OCI-LY7 (cell line): ENCODE results near the gene MOGAT1. TPM values are rescaled to one million over a fixed set of nuclear protein-coding genes. Genes with fewer than 3 reads are reported as not detected.

Source experiments
- BruUV-seq: library from RNA; stranded (reverse); fragments of 400-500 nt; replicated peaks from 2 replicates; lab custom pipeline; 2021; lab: Mats Ljungman, UMichigan
- CTCF ChIA-PET: fragments of 300-600 bp; sonication (Branson Sonifier 250); formaldehyde crosslinking; loops from one replicate; lab custom pipeline; 2022; ENCODE audit warnings: antibody characterized with exemption; ENCODE audit not compliant: unreplicated experiment; lab: Charles Lee
- POLR2A ChIA-PET: fragments of 300-600 bp; sonication (Branson Sonifier 250); formaldehyde crosslinking; loops from one replicate; lab custom pipeline; 2022; ENCODE audit warnings: antibody characterized with exemption; lab: Charles Lee
- DNase-seq: peaks from one replicate; pipeline ENCODE4 v3.0.0-alpha.2; 2015; ENCODE audit warnings: low spot score
- H2AFZ ChIP-seq: fragments of 200-600 bp; sonication (generic), shearing (Covaris generic); 2 replicates; pipeline ENCODE4 v1.6.1; 2014; ENCODE audit warnings: mild to moderate bottlenecking, antibody characterized with exemption, low read length, moderate library complexity
- H3K27ac ChIP-seq: fragments of 200-600 bp; sonication (generic); 2 replicates; pipeline ENCODE4 v1.5.1; 2014; ENCODE audit warnings: mixed run types, low read depth, mild to moderate bottlenecking, moderate library complexity, low read length, inconsistent platforms; ENCODE audit not compliant: poor library complexity, severe bottlenecking
- H3K36me3 ChIP-seq: fragments of 200-600 bp; sonication (generic); 2 replicates; pipeline ENCODE4 v1.6.1; 2014; ENCODE audit warnings: mild to moderate bottlenecking, antibody characterized with exemption, low read length, moderate library complexity, mixed read lengths; ENCODE audit not compliant: insufficient read depth
- H3K4me1 ChIP-seq: fragments of 200-600 bp; sonication (generic); 2 replicates; pipeline ENCODE4 v1.5.1; 2014; ENCODE audit warnings: mild to moderate bottlenecking, low read length; ENCODE audit not compliant: insufficient read depth, poor library complexity, severe bottlenecking
- H3K4me2 ChIP-seq: fragments of 200-600 bp; sonication (generic); 2 replicates; pipeline ENCODE4 v1.6.1; 2014; ENCODE audit warnings: mild to moderate bottlenecking, low read length
- H3K4me3 ChIP-seq: fragments of 200-600 bp; sonication (generic); 2 replicates; pipeline ENCODE4 v1.5.1; 2014; ENCODE audit warnings: mild to moderate bottlenecking, low read depth, low read length; ENCODE audit not compliant: poor library complexity, severe bottlenecking
- H3K79me2 ChIP-seq: fragments of 200-600 bp; sonication (generic); 2 replicates; pipeline ENCODE4 v1.6.1; 2016; ENCODE audit warnings: low read depth, mild to moderate bottlenecking, low read length, moderate library complexity, mixed read lengths; ENCODE audit not compliant: insufficient read depth
- H3K9me2 ChIP-seq: fragments of 200-600 bp; sonication (generic); 2 replicates; pipeline ENCODE4 v1.6.1; 2016; ENCODE audit warnings: mild to moderate bottlenecking, low read length, mixed read lengths; ENCODE audit not compliant: insufficient read depth
- H3K9me3 ChIP-seq: fragments of 200-600 bp; sonication (generic); 2 replicates; pipeline ENCODE4 v1.6.1; 2014; ENCODE audit warnings: mild to moderate bottlenecking, mixed run types, low read length, mixed read lengths
- H4K20me1 ChIP-seq: fragments of 200-600 bp; sonication (generic); 2 replicates; pipeline ENCODE4 v1.6.1; 2014; ENCODE audit warnings: mild to moderate bottlenecking, antibody characterized with exemption, low read length, moderate library complexity, mixed read lengths; ENCODE audit not compliant: insufficient read depth
- CTCF ChIP-seq: fragments of 200-600 bp; sonication (generic); conservative IDR thresholded peaks from 2 replicates; pipeline ENCODE4 v1.5.1; 2014; ENCODE audit warnings: mild to moderate bottlenecking, antibody characterized with exemption, low read length, moderate library complexity, mixed read lengths
- EZH2phosphoT487 ChIP-seq: fragments of 200-600 bp; sonication (generic); IDR thresholded peaks from 2 replicates; pipeline ENCODE4 v1.6.1; 2018; ENCODE audit warnings: low read depth, borderline replicate concordance, mild to moderate bottlenecking, mixed run types, antibody characterized with exemption, low read length, moderate library complexity, mixed read lengths
- intact Hi-C: fragments of 100-400 bp; cut with micrococcal nuclease; formaldehyde crosslinking; loops from one replicate; pipeline ENCODE4 v1.10.0; 2022; ENCODE audit not compliant: unreplicated experiment
- total RNA-seq, 2 experiments: library from RNA; depleted of rRNA in 1 of 2; stranded (reverse); fragments of >200 nt in 1 of 2; shearing (Covaris generic) in 1 of 2; gene quantifications; 2 replicates each; pipeline ENCODE4 v1.2.3, GENCODE V29; 2014 to 2022

The MOGAT1 gene
- total RNA-seq, 2 experiments from 2014 or later: not detected

- DNase-seq: no peak
- no TSS peak for BruUV-seq
- no peak overlapping the region for H3K4me2 ChIP-seq
- no peaks in the 10 kb centered on the region for H3K9me3 ChIP-seq
- no peak overlapping the region for H3K4me3 ChIP-seq
- peaks cover 5% of the 10 kb centered on the region for H3K4me1 ChIP-seq
- H3K79me2 ChIP-seq: no peaks in the 10 kb centered on the region
- H3K27ac ChIP-seq: no peak overlapping the region
- TF ChIP-seq EZH2phosphoT487 (no peak), CTCF (no peak)
- H3K9me2 ChIP-seq: no peaks in the 10 kb centered on the region
- no peak overlapping the region for H2AFZ ChIP-seq
- intact Hi-C loops: no loop called here
- ChIA-PET POLR2A (interaction anchor here (0.9 to 1.6 kb wide), 4 partner anchors 9 to 97 kb away, joined by 3 to 5 read pairs (median 4); no protein-coding TSS in a partner anchor), CTCF (no interaction called here)
- no peaks in the 10 kb centered on the region for H4K20me1 ChIP-seq
- H3K36me3 ChIP-seq: no peaks in the 10 kb centered on the region
Observed at GRCh38 chr2:222739939-222740338, 68.5 kb downstream of the MOGAT1 start.

GRCh38 chr2:222743251-222743812 is 71.9 kb downstream of the MOGAT1 start:
- H3K36me3 ChIP-seq: no peaks in the 10 kb centered on the region
- DNase-seq: no peak
- no peak overlapping the region for H3K4me3 ChIP-seq
- no peak overlapping the region for H3K4me2 ChIP-seq
- H3K9me3 ChIP-seq: no peaks in the 10 kb centered on the region
- no peak overlapping the region for H3K27ac ChIP-seq
- peaks cover 5% of the 10 kb centered on the region for H3K4me1 ChIP-seq
- H2AFZ ChIP-seq: no peak overlapping the region
- no peaks in the 10 kb centered on the region for H4K20me1 ChIP-seq
- H3K79me2 ChIP-seq: no peaks in the 10 kb centered on the region
- CTCF ChIA-PET: no interaction called here
- H3K9me2 ChIP-seq: no peaks in the 10 kb centered on the region
- no peak for TF ChIP-seq EZH2phosphoT487
- TF ChIP-seq CTCF: no peak
- POLR2A ChIA-PET: no interaction called here
- intact Hi-C loops: no loop called here
- BruUV-seq: no TSS peak

- ChIA-PET POLR2A (interaction anchor here (0.9 to 1.3 kb wide), 3 partner anchors 12 to 104 kb away, joined by 3 to 4 read pairs (median 3); no protein-coding TSS in a partner anchor), CTCF (no interaction called here)
- no peaks in the 10 kb centered on the region for H4K20me1 ChIP-seq
- no peak overlapping the region for H2AFZ ChIP-seq
- intact Hi-C loops: no loop called here
- no peaks in the 10 kb centered on the region for H3K36me3 ChIP-seq
- TF ChIP-seq EZH2phosphoT487 (no peak), CTCF (no peak)
- H3K9me2 ChIP-seq: no peaks in the 10 kb centered on the region
- no peak for DNase-seq
- H3K9me3 ChIP-seq: no peaks in the 10 kb centered on the region; the same call in 1 of the 2 replicates
- no peak overlapping the region for H3K27ac ChIP-seq
- no peak overlapping the region for H3K4me2 ChIP-seq
- no peaks in the 10 kb centered on the region for H3K79me2 ChIP-seq
- H3K4me3 ChIP-seq: no peak overlapping the region
- BruUV-seq: no TSS peak
- no peaks in the 10 kb centered on the region for H3K4me1 ChIP-seq
Observed at GRCh38 chr2:222745836-222746559, 74.5 kb downstream of the MOGAT1 start.
